NCI-H2107 treated with DMSO at 0.1 percent for 48 hours (cell line): ENCODE results near the gene MEX3A.

Experiments used
- DNase-seq: peaks from one replicate; lab custom pipeline; 2025; ENCODE audit not compliant: unreplicated experiment; lab: John Stamatoyannopoulos, UW

Gene MEX3A

GRCh38 chr1:156104065-156104810 is 22.0 kb upstream of the MEX3A start:
- peak; percentile 33 for DNase-seq

GRCh38 chr1:156103521-156103947 is 21.3 kb upstream of the MEX3A start:
- DNase-seq, result no peak

- DNase-seq, result no peak
Observed at GRCh38 chr1:156102633-156103511, 20.6 kb upstream of the MEX3A start.

- no peak for DNase-seq
Observed at GRCh38 chr1:156101880-156102279, 19.6 kb upstream of the MEX3A start.

GRCh38 chr1:156100205-156100995 is 18.1 kb upstream of the MEX3A start:
- DNase-seq, result no peak

- DNase-seq, result no peak
Observed at GRCh38 chr1:156099282-156099681, 17.0 kb upstream of the MEX3A start.

- no peak for DNase-seq
Observed at GRCh38 chr1:156098784-156099183, 16.5 kb upstream of the MEX3A start.

GRCh38 chr1:156097499-156098178 is 15.4 kb upstream of the MEX3A start:
- no peak for DNase-seq

GRCh38 chr1:156096640-156097391 is 14.6 kb upstream of the MEX3A start:
- DNase-seq, result peak; percentile 44

- no peak for DNase-seq
Observed at GRCh38 chr1:156095906-156096508, 13.7 kb upstream of the MEX3A start.

- DNase-seq, result no peak
Observed at GRCh38 chr1:156091610-156092009, 9.3 kb upstream of the MEX3A start.

GRCh38 chr1:156090840-156091188 is 8.5 kb upstream of the MEX3A start:
- DNase-seq, result peak; percentile 91

GRCh38 chr1:156090138-156090839 is 8.0 kb upstream of the MEX3A start:
- DNase-seq, result peak; percentile 63

- peak; percentile 88 for DNase-seq
Observed at GRCh38 chr1:156089704-156090103, 7.4 kb upstream of the MEX3A start.

- no peak for DNase-seq
Observed at GRCh38 chr1:156086256-156086662, 4.0 kb upstream of the MEX3A start.

- DNase-seq, result no peak
Observed at GRCh38 chr1:156083800-156084790, 1.8 kb upstream of the MEX3A start.

- DNase-seq, result no peak
Observed at GRCh38 chr1:156081917-156082308, 352 bp downstream of the MEX3A start.
